ENCODE data around the gene PDE3B. TPM values are rescaled to one million over a fixed set of nuclear protein-coding genes. Genes with fewer than 3 reads are reported as not detected.

Gene PDE3B
- polyA plus RNA-seq, 1 donor (not counting 4 experiments of a cell fraction or from before 2014, with no cell fraction given), result 0.01 TPM

- Histone ChIP-seq H4K20me1 (ENCODE audit: control insufficient read depth, extremely low read depth, insufficient read depth, low read length) (no peaks in the 10 kb centered on the region), H3K36me3 (ENCODE audit: control insufficient read depth in 2 of 2, extremely low read depth in 1 of 2, insufficient read depth in 2 of 2, low read length in 2 of 2) (no peaks in the 10 kb centered on the region), H3K4me2 (ENCODE audit: control insufficient read depth, extremely low read depth, insufficient read depth, low read depth, low read length) (no peak overlapping the region), H3K4me3 (ENCODE audit: control insufficient read depth in 2 of 3, extremely low read depth in 1 of 3, insufficient read depth in 2 of 3, low read depth in 1 of 3, low read length in 3 of 3) (no peak overlapping the region), H3K27ac (ENCODE audit: control insufficient read depth, insufficient read depth, low read length) (no peak overlapping the region), H3K9me3 (ENCODE audit: control insufficient read depth, low read depth, low read length) (no peaks in the 10 kb centered on the region), H3K9me1 (ENCODE audit: control insufficient read depth, extremely low read depth, insufficient read depth, low read length) (no peaks in the 10 kb centered on the region), H3K9ac (ENCODE audit: control insufficient read depth, extremely low read depth, insufficient read depth, low read length) (no peak overlapping the region), H3K27me3 (ENCODE audit: control insufficient read depth, extremely low read depth, insufficient read depth, low read length) (no peaks in the 10 kb centered on the region), H2AFZ (ENCODE audit: control insufficient read depth, low read length) (no peak overlapping the region), H3K4me1 (ENCODE audit: control insufficient read depth, extremely low read depth, insufficient read depth, low read length) (no peaks in the 10 kb centered on the region), H3K79me2 (ENCODE audit: control insufficient read depth, insufficient read depth, low read length) (no peaks in the 10 kb centered on the region)
- no peak for FAIRE-seq
- DNase-seq (ENCODE audit: low read depth, low spot score), result no peak
- no peak for TF ChIP-seq CTCF (optimal IDR thresholded peaks at IDR 0.05 in 1 of 3, IDR thresholded peaks at IDR 0.05 in 1 of 3, conservative IDR thresholded peaks at IDR 0.05 in 1 of 3; ENCODE audit: extremely low read depth in 1 of 3, insufficient read depth in 2 of 3, low read length in 3 of 3)
- TF ChIP-seq EZH2 (IDR thresholded peaks at IDR 0.05; ENCODE audit: low read length), result no peak
- dilution Hi-C loops (cut with MboI; ENCODE audit: extremely low pct_ligation_motif_present, low sequenced_read_pairs), result no loop called here
These were observed 57.0 kb downstream of the PDE3B start for GRCh38 chr11:14700593-14700992.

- H3K9me1 ChIP-seq (ENCODE audit: control insufficient read depth, extremely low read depth, insufficient read depth, low read length), result no peaks in the 10 kb centered on the region
- dilution Hi-C loops (cut with MboI; ENCODE audit: extremely low pct_ligation_motif_present, low sequenced_read_pairs), result no loop called here
- TF ChIP-seq EZH2 (IDR thresholded peaks at IDR 0.05; ENCODE audit: low read length), result no peak
- no peak for TF ChIP-seq CTCF (optimal IDR thresholded peaks at IDR 0.05 in 1 of 3, IDR thresholded peaks at IDR 0.05 in 1 of 3, conservative IDR thresholded peaks at IDR 0.05 in 1 of 3; ENCODE audit: extremely low read depth in 1 of 3, insufficient read depth in 2 of 3, low read length in 3 of 3)
- DNase-seq (ENCODE audit: low read depth, low spot score) (no peak), FAIRE-seq (no peak)
- H3K9ac ChIP-seq (ENCODE audit: control insufficient read depth, extremely low read depth, insufficient read depth, low read length), result no peak overlapping the region
- no peaks in the 10 kb centered on the region for H3K79me2 ChIP-seq (ENCODE audit: control insufficient read depth, insufficient read depth, low read length)
- H3K36me3 ChIP-seq (ENCODE audit: control insufficient read depth in 2 of 2, extremely low read depth in 1 of 2, insufficient read depth in 2 of 2, low read length in 2 of 2), result no peaks in the 10 kb centered on the region
- no peak overlapping the region for H3K4me2 ChIP-seq (ENCODE audit: control insufficient read depth, extremely low read depth, insufficient read depth, low read depth, low read length)
- no peak overlapping the region for H2AFZ ChIP-seq (ENCODE audit: control insufficient read depth, low read length)
- H3K27me3 ChIP-seq (ENCODE audit: control insufficient read depth, extremely low read depth, insufficient read depth, low read length), result no peaks in the 10 kb centered on the region
- H3K9me3 ChIP-seq (ENCODE audit: control insufficient read depth, low read depth, low read length), result no peaks in the 10 kb centered on the region
- no peaks in the 10 kb centered on the region for H4K20me1 ChIP-seq (ENCODE audit: control insufficient read depth, extremely low read depth, insufficient read depth, low read length)
- H3K27ac ChIP-seq (ENCODE audit: control insufficient read depth, insufficient read depth, low read length), result no peak overlapping the region
- no peaks in the 10 kb centered on the region for H3K4me1 ChIP-seq (ENCODE audit: control insufficient read depth, extremely low read depth, insufficient read depth, low read length)
- no peak overlapping the region for H3K4me3 ChIP-seq (ENCODE audit: control insufficient read depth in 2 of 3, extremely low read depth in 1 of 3, insufficient read depth in 2 of 3, low read depth in 1 of 3, low read length in 3 of 3)
These were observed 59.2 kb downstream of the PDE3B start for GRCh38 chr11:14702760-14703159.

All from keratinocyte (primary cell).